NCI-H748 (cell line): Measurements from ENCODE around the gene NKAPD1.
A peak's percentile ranks its signal among the peaks of the same experiment; 100 is the strongest.
"Not testable (repeated sequence)": the region's sequence is repeated elsewhere in the genome, so short reads cannot be mapped to it uniquely, and the experiment has no call there.

ENCODE experiments used
- DNase-seq: peaks from one replicate; lab custom pipeline; 2025; ENCODE audit not compliant: unreplicated experiment; lab: John Stamatoyannopoulos, UW

Gene NKAPD1

GRCh38 chr11:112073941-112074811 lies at the start of gene NKAPD1, which contains the start of gene PIH1D2:
Gene NKAPD1 (plus strand): TSS chr11:112074299. CDS start chr11:112075575, 1,276 bp downstream.
Gene PIH1D2 (minus strand): TSS chr11:112074017. CDS start chr11:112073174, 843 bp downstream.
- DNase-seq, result peak; percentile 87

DNA sequence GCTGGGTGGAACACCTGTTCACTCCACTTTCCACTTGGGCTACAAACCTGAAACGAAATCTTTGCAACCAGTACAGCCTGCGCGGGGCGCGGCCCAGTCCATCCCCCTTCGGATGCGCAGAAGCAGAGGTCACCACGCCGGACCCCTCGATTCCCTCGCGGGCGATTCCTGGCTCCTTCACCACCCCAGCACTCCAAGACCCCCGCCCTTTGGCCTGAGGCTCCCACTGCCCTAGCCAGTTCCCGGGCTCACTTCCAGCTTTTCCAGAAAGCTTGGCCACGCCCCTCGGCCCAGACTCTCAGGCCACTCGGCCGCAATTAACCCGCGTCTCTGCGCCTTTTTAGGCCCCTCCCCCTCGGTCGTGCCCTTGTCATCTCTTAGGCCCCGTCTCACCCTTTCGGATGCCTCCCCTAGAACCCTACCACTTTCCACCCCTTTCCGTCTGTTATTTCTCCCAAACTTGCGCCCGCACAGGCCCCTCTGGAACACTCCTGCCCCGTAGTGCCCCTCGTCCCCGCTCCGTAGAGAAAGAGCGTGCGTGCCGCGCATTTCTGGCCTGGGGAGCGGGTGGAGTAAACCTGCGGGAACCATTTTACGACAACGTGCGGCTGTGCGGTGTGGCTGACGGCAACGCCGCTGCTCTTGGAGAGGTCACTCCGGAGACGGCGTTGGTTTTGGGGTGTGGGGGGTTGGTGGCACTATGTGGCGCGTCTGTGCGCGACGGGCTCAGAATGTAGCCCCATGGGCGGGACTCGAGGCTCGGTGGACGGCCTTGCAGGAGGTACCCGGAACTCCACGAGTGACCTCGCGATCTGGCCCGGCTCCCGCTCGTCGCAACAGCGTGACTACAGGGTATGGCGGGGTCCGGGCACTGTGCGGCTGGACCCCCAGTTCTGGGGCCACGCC lies 49.1 kb upstream of the NKAPD1 start, which contains the start of gene DLAT:
DLAT (plus strand) TSS at position 636 of the 906 bp plus-strand sequence; CDS start at position 701, 65 bp downstream.
- DNase-seq, result peak; percentile 89

DNA sequence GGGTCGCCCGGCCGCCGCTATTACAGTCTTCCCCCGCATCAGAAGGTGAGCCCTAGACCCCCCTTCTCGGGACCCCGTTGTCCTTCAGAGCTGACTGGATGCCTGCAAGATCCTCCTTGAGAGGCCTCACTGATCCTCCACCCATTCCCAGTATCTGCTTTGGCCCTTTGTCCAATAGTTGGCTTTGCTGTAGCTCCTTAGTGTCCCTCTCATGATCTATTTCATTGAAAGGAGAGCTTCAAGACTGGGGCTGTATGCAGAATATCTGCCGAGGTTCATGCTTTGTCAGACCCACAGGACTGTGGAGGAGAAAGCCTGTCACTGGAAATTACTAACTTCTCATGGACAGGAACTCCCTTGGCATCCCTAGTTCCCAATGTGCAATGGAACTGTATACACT lies 48.4 kb upstream of the NKAPD1 start:
- DNase-seq, result peak; percentile 18

DNA sequence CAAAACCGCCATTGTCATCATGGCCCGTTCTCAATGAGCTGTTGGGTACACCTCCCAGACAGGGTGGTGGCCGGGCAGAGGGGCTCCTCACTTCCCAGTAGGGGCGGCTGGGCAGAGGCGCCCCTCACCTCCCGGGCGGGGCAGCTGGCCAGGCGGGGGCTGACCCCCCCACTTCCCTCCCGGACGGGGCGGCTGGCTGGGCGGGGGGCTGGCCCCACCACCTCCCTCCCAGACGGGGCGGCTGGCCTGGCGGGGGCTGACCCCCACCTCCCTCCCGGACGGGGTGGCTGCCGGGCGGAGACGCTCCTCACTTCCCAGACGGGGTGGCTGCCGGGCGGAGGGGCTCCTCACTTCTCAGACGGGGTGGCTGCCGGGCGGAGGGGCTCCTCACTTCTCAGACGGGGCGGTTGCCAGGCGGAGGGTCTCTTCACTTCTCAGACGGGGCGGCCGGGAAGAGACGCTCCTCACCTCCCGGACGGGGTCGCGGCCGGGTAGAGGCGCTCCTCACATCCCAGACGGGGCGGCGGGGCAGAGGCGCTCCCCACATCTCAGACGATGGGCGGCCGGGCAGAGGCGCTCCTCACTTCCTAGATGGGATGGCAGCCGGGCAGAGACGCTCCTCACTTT lies 47.2 kb upstream of the NKAPD1 start:
- DNase-seq, result not testable (repeated sequence)

- DNase-seq, result no peak
These were observed 44.6 kb upstream of the NKAPD1 start for GRCh38 chr11:112029460-112029859.

GRCh38 chr11:112033902-112034301 lies 40.2 kb upstream of the NKAPD1 start:
- DNase-seq, result no peak

- DNase-seq, result no peak
These were observed 36.6 kb upstream of the NKAPD1 start for GRCh38 chr11:112037527-112037926.

DNA sequence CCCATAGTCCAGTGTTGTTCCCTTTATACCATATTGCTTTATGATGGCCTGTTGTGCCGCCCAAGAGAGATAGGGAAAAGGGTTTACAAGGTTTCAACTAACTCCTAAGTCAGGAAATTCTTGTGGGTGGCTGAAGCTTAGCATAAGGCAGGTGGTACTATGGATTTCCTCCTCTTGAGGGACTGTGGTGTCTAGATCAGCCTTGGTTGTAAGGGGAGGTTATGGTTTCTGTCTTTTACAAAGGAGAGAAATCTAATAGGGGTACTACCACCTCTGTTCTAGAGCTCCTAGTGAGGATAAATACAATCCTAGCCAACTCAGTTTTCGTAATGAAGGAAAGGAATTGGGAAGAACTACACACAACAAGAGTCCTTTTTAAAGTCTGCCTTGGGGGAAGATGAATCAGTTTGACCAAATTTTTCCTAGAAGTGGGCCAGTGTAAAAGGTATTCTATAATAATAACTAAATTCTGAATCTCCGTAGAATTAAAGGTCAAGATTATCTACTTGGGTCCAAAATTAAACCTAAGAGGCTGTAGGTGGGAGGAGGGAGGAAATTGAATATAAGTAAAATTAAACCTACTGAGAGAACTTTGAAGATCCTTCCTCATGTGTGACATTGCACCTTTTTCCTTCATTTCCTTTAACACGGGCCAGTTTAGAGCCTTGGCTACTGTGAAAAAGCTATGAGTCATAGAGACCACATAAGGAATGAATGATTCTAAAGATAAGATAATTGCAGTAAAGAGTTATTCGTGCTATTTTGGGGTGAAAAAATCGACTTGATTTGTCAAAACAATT lies 31.7 kb upstream of the NKAPD1 start:
- DNase-seq, result no peak

DNA sequence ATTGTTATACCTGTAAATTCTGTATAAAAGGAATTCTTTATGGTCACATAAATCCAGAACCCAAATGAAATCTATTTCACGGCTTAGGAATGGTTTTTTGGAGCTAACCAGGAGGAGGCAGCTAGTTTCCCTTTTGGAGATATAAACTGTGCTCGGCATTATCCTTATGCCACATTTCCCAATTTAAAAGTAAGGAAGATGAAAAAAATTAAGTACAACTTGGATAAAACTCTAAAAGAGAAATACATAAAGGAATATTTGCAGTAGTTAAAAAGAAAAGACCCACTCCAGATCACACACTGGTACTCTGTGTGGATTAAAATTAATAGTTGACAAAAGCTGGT lies 31.2 kb upstream of the NKAPD1 start:
- no peak for DNase-seq

- DNase-seq, result no peak
These were observed 29.1 kb upstream of the NKAPD1 start for GRCh38 chr11:112044961-112045360.

DNA sequence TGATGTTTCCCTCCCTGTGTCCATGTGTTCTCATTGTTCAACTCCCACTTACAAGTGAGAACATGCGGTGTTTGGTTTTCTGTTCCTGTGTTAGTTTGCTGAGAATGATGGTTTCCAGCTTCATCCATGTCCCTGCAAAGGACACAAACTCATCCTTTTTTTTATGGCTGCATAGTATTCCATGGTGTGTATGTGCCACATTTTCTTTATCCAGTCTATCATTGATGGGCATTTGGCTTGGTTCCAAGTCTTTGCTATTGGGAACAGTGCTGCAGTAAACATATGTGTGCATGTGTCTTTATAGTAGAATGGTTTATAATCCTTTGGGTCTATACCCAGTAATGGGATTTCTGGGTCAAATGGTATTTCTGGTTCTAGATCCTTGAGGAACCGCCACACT lies 27.5 kb upstream of the NKAPD1 start:
- DNase-seq, result not testable (repeated sequence)

DNA sequence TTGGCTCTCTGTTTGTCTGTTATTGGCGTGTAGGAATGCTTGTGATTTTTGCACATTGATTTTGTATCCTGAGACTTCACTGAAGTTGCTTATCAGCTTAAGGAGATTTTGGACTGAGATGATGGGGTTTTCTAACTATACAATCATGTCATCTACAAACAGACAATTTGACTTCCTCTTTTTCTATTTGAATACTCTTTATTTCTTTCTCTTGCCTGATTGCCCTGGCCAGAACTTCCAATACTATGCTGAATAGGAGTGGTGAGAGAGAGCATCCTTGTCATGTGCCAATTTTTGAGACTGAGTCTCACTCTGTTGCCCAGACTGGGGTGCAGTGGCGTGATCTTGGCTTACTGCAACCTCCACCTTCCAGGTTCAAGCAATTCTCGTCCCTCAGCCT lies 25.8 kb upstream of the NKAPD1 start:
- DNase-seq, result not testable (repeated sequence)

DNA sequence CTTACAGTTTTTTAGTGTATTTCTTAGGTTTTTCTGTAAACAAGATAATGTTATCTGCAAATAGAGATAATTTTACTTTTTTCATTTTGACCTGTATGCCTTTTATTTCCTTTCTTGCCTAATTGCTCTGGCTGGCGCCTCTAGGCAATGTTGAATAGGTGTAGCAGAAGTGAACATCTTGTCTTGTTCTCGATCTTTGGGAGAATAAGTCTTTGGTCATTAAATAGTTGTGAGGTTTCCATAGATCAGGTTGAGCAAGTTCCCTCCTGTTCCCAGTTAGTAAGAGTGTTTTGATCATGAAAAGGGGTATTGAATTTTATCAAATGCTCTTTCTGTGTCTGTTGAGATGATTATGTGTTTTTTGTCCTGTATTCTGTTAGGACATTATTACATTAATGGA lies 24.3 kb upstream of the NKAPD1 start:
- DNase-seq, result no peak

GRCh38 chr11:112050721-112051120 lies 23.4 kb upstream of the NKAPD1 start:
- DNase-seq, result no peak

GRCh38 chr11:112051768-112052167 lies 22.3 kb upstream of the NKAPD1 start:
- no peak for DNase-seq

DNA sequence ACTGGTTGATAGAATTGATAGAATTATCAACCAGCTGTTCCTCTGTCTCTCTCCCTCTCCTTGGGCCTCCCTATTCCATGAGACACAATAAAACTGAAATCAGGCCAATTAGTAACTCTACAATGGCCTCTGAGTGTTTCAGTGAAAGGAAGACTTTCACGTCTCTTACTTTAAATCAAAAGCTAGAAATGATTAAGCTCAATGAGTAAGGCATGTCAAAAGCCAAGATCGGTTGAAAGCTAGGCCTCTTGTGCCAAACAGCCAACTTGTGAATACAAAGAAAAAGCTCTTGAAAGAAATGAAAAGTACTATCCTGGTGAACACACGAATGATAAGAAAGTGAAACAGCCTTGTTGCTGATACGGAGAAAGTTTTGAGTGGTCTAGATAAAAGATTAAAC lies 16.9 kb upstream of the NKAPD1 start:
- DNase-seq, result no peak

DNA sequence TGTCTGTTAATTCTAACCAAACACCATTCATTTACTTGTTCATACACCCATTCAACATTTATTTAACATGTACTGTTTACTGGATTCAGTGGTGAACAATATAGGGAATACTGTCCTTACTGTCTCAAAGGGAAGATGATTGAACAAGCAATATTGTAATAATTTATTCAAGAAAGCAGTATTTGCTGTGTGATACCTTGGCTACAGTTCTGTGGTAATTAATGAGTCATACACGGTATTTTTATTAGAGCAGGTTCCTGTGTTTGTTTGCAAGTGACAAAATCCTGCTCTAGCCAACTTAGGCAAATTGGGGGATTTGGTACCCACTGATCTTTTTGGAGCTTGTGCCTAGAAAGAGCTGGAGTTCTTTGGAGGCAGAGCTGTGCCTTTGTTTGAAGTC lies 16.0 kb upstream of the NKAPD1 start:
- no peak for DNase-seq

DNA sequence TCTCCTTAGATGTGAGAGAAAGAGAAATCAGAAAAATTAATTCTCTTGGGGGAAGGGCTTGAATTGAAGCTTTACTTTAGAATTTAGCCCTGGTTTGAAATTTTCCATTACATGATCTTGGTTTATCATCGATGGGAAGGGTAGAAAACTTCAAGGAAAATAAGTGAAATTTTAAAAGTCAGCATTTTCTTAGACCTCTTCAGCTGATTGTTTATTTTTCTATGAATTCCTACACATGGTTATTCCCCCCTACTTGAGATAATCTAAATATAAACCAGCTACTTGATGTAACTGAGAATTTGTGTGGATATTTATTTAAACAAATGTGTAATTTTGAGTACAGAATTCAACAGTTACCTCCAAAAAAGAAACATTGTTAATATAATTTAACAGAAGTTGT lies 11.2 kb upstream of the NKAPD1 start:
- no peak for DNase-seq

DNA sequence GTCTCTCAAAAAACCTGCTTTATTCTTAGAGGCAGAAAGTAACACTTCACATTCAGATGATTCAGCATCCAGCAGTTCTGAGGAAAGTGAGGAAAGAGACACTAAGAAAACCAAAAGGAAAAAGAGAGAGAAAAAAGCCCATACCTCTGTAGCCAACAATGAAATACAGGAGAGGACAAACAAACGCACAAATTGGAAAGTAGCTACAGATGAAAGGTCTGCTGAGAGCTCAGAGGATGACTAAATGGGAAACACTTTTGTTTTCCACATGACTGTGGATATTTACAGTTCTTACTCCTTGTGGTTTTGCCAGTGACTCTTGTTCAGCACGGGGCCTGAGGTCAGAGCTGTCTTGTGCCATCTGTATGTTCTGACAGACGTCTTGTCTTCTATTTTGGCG lies 8.6 kb downstream of the NKAPD1 start:
- no peak for DNase-seq

DNA sequence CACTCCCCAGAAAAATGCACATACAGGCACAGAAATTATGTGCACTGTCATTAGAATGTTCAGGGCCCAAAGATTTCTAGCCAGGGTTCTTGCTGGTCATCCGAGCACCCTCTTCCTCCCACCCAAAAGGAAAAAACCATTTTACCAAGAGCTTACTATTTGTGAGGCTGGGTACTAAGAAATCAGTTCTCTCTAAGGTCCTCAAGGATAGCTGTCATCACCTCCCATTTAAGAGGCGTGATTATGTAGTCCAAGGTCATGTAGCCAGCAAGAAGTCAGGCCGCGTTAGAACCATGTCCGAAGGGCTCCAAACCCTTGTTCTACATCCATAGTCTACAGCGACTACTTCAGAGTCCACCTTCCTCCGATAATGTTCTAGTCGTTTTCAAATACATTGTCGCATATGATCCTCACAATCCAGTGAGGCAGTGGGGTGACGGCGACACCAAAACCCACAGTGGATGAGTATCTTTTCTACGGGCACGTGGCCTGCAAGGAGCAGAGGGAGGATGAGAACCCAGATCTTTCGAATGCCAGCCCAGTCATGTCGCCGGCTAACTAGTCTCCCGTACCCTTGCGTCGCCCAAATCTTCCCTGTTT lies 11.8 kb downstream of the NKAPD1 start:
- no peak for DNase-seq
